ENCODE data around the gene OVCA2.

OVCA2 gene

GRCh38 chr17:2071024-2071385 is 29.2 kb downstream of the OVCA2 start:
- no peak for DNase-seq (ENCODE audit: low read depth in 2 of 2)

DNA sequence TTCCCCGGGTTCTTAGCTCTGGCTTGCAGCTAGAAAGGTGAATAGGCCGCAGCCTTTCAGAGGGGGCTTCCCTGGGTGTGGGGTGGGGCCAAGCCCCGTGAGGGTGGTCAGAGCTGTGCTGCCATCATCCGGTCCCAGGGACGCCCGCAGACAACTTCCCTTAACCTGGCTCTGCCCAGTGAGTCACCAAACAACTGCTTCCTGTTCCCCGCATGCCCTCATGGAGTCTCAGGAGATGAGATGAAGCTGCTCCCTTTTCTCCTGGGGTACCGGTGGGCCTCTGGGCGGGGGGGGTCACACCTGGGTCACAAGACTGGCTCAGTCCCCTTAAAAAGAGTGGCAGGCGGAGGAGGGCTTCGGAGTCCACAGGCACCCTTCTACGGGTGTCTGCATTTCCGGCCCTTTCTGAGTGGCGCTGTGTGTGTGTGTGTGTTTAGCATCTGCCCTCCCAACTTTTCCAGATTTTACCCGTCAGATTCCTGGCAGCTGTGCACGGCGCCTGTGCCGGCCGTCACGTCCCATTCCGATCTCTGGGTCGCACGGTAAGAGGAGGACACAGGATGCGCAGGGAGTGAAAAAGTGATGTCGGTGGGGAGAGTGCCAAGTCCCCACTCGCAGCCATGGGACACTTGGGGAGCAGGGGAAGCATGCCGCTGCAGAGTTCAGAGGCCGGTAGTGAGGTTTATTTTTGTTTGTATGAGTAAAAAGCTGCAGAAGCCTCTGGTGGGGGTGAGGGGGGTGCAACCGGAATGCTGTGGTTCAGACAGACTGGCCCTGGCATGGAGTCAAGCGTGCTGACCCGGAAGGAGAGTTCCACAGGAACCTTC is 29.8 kb downstream of the OVCA2 start:
- no peak overlapping the region for H3K4me3 ChIP-seq (replicated peaks in 1 of 2; ENCODE audit: low read depth in 2 of 2, low read length in 2 of 2)
- TF ChIP-seq CTCF (IDR thresholded peaks at IDR 0.05; ENCODE audit: low read depth, low read length) = peak; percentile 1
- peak; percentile 86 to 87 for DNase-seq (ENCODE audit: low read depth in 2 of 2)

More at GRCh38 chr17:2071024-2071385, 29.2 kb downstream of the OVCA2 start:
- TF ChIP-seq CTCF (IDR thresholded peaks at IDR 0.05; ENCODE audit: low read depth, low read length) = no peak
- no peak overlapping the region for H3K4me3 ChIP-seq (replicated peaks in 1 of 2; ENCODE audit: low read depth in 2 of 2, low read length in 2 of 2)

DNA sequence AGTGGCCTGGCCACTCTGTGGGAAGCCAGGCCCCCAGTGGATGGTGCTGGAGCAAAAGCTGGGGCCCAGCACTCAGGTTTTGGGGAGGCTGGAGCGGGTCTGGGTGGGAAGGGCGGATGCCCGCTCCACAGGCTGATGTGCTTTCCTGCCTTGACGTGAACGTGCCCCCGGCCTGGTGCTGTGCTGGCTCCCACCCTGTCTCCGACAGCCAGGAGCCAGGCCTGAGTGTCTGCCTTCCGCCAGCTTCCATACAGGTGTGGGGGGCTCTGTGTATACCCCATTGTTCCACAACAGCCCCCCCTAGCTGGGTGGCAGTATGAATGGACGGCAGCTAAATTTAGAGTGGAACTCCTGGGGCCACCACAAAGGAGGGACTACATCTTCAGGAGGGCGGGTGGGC is 33.1 kb downstream of the OVCA2 start:
- DNase-seq (ENCODE audit: low read depth in 2 of 2) = no peak
- no peak overlapping the region for H3K4me3 ChIP-seq (replicated peaks in 1 of 2; ENCODE audit: low read depth in 2 of 2, low read length in 2 of 2)
- no peak for TF ChIP-seq CTCF (IDR thresholded peaks at IDR 0.05; ENCODE audit: low read depth, low read length)

DNA sequence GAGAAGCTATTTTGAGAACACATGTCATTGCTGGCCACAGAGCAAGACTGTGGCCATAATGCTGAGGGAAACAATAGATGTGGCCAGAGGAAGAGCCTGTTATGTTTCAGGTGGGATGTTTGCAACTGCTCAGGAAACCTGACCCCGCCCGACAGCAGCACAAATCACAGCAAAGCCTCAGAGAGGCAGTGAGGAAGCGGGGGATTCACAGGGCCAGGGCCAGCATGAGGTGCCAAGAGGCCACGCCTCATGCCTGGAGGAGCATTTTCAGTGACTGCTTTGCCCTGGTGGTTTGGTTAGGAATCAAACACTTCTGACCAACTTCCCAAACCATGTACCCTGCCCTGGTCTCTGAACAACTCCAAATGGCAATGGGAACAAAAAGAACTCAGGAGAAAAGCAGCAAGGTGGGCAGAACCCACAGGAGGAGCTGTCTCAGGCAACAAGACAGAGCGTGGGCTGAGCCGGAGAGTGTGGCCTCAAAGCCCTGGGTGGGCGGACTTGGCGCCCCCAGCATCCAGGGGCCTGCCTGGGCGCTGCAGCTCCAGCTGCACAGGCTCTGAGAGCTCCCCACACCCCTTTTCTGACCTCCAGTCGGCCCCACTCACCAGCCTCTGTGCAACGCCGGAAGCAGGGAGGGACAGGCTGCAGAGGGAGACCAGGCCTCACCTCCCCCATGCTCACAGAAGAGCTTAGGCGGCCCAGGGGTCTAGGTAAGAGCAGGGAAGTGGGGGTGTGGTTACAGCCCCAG is 33.7 kb downstream of the OVCA2 start:
- H3K4me3 ChIP-seq (replicated peaks in 1 of 2; ENCODE audit: low read depth in 2 of 2, low read length in 2 of 2) = no peak overlapping the region

DNA sequence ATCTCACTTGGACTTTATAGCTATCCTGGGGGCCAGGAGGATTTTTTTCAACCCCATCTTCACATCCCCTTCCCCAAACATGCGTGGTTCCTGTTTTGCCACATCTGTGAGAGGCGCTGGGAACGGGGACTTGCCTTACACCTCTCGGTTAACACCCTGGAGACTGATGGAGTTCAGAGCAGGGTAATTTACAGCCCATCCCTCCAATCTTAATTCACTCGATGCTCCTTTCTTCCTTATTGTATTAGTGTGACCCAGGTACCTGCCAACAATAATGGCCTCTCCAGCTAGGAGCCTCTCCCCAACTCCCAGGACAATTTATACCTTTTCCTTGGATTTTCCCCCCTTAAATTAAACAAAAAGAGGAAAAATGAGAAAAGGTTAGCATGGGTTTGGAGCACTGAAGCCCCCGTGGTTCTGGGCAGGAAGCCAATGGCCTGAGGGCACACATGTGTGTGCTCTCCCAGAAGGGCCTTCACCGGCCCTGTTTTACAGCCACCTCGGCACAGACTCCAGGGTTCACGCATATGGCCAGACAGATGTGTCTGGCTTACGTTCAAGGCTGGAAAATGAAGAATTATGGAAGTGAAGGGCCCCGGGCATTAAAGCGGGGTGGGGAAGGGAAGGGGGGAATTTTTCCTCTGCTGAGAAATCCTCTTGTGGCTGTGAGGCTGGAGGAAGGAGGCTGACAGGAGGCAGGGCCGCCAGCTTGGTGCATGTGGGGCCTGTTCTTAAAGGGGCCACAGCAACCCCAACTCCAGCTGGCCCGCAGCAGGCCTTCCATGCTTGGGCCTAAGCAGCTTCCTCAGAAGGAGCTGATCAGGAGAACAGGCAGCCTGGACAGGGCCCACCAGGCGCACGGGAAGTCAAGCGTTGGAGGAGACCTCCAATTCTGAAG is 34.5 kb downstream of the OVCA2 start:
- H3K4me3 ChIP-seq (replicated peaks in 1 of 2; ENCODE audit: low read depth in 2 of 2, low read length in 2 of 2) = no peak overlapping the region
- no peak for TF ChIP-seq CTCF (IDR thresholded peaks at IDR 0.05; ENCODE audit: low read depth, low read length)
- peak in 1 of 2 donors; percentile 21 for DNase-seq (ENCODE audit: low read depth in 2 of 2)

More for the DNA sequence above, 33.7 kb downstream of the OVCA2 start:
- peak; percentile 6 for TF ChIP-seq CTCF (IDR thresholded peaks at IDR 0.05; ENCODE audit: low read depth, low read length)
- DNase-seq (ENCODE audit: low read depth in 2 of 2) = peak in 1 of 2 donors; percentile 79

DNA sequence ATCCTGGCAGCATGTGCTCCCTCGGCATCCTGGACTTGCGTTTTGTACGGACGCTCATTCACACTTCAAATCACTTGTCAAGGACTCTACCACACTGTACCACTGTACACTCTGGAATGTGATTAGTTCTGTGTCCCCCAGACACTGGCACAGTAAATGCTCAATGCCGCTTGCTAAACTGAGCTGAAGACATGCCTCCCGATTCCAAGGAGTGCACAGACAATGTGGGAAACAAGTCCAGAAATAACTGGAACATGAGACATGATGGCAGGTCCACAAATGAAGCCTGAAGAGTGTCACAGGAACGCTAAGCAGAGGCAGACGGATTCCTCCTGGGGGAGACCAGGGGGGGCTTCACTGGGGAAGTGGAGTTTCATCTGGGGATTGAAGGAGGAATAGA is 35.2 kb downstream of the OVCA2 start:
- DNase-seq (ENCODE audit: low read depth in 2 of 2) = no peak
- H3K4me3 ChIP-seq (replicated peaks in 1 of 2; ENCODE audit: low read depth in 2 of 2, low read length in 2 of 2) = no peak overlapping the region
- TF ChIP-seq CTCF (IDR thresholded peaks at IDR 0.05; ENCODE audit: low read depth, low read length) = no peak
